ENCODE measurements around the gene CSPG4.
"Not testable (repeated sequence)": the region's sequence is repeated elsewhere in the genome, so short reads cannot be mapped to it uniquely, and the experiment has no call there.

CSPG4 gene

GRCh38 chr15:75704263-75704615 lies 8.4 kb downstream of the CSPG4 start:
- H3K9me3 Mint-ChIP-seq = no peaks in the 10 kb centered on the region
- ATAC-seq = no peak
- no peaks in the 10 kb centered on the region for H3K36me3 Mint-ChIP-seq
- H3K4me3 Mint-ChIP-seq = no peak overlapping the region
- no peak for DNase-seq (ENCODE audit: low spot score in 2 of 2)
- H3K4me1 Mint-ChIP-seq = peaks cover 11% of the 10 kb centered on the region
- H3K27ac Mint-ChIP-seq = no peak overlapping the region

- not testable (repeated sequence) for H3K27ac Mint-ChIP-seq; H3K4me3 Mint-ChIP-seq; H3K36me3 Mint-ChIP-seq; DNase-seq (ENCODE audit: low spot score in 2 of 2); H3K9me3 Mint-ChIP-seq
- ATAC-seq = peak; percentile 62
- H3K4me1 Mint-ChIP-seq = peaks cover 16% of the 10 kb centered on the region
Measured at GRCh38 chr15:75703440-75704262, 9.0 kb downstream of the CSPG4 start.

- Mint-ChIP-seq H3K4me1 (peaks cover 16% of the 10 kb centered on the region), H3K4me3 (no peak overlapping the region), H3K36me3 (no peaks in the 10 kb centered on the region), H3K27ac (no peak overlapping the region), H3K9me3 (no peaks in the 10 kb centered on the region)
- no peak for DNase-seq (ENCODE audit: low spot score in 2 of 2)
- no peak for ATAC-seq
Measured at GRCh38 chr15:75702436-75702835, 10.2 kb downstream of the CSPG4 start.

- not testable (repeated sequence) for H3K36me3 Mint-ChIP-seq; H3K4me3 Mint-ChIP-seq; ATAC-seq; DNase-seq (ENCODE audit: low spot score in 2 of 2); H3K9me3 Mint-ChIP-seq
- H3K27ac Mint-ChIP-seq = peak overlapping the region; percentile 72
- peaks cover 17% of the 10 kb centered on the region for H3K4me1 Mint-ChIP-seq
Measured at GRCh38 chr15:75701071-75702003, 11.3 kb downstream of the CSPG4 start.

- not testable (repeated sequence) for H3K9me3 Mint-ChIP-seq; DNase-seq (ENCODE audit: low spot score in 2 of 2); H3K36me3 Mint-ChIP-seq; H3K4me3 Mint-ChIP-seq
- peak; percentile 39 for ATAC-seq
- Mint-ChIP-seq H3K4me1 (peaks cover 28% of the 10 kb centered on the region), H3K27ac (peak overlapping the region; percentile 58)
Measured at GRCh38 chr15:75699961-75700874, 12.4 kb downstream of the CSPG4 start.

GRCh38 chr15:75699517-75699916 lies 13.1 kb downstream of the CSPG4 start:
- DNase-seq (ENCODE audit: low spot score in 2 of 2); H3K9me3 Mint-ChIP-seq; H3K4me3 Mint-ChIP-seq; H3K36me3 Mint-ChIP-seq; ATAC-seq: not testable (repeated sequence)
- peaks cover 35% of the 10 kb centered on the region for H3K4me1 Mint-ChIP-seq
- peak overlapping the region; percentile 58 for H3K27ac Mint-ChIP-seq

GRCh38 chr15:75697974-75698747 lies 14.5 kb downstream of the CSPG4 start:
- ATAC-seq; DNase-seq (ENCODE audit: low spot score in 2 of 2); H3K36me3 Mint-ChIP-seq; H3K9me3 Mint-ChIP-seq; H3K4me3 Mint-ChIP-seq; H3K27ac Mint-ChIP-seq: not testable (repeated sequence)
- peaks cover 35% of the 10 kb centered on the region for H3K4me1 Mint-ChIP-seq

GRCh38 chr15:75697523-75697922 lies 15.1 kb downstream of the CSPG4 start:
- peaks cover 35% of the 10 kb centered on the region for H3K4me1 Mint-ChIP-seq
- H3K27ac Mint-ChIP-seq = peak overlapping the region; percentile 40
- no peak overlapping the region for H3K4me3 Mint-ChIP-seq

GRCh38 chr15:75696854-75697259 lies 15.8 kb downstream of the CSPG4 start:
- no peaks in the 10 kb centered on the region for H3K9me3 Mint-ChIP-seq
- ATAC-seq (no peak), DNase-seq (ENCODE audit: low spot score in 2 of 2) (no peak)
- H3K4me1 Mint-ChIP-seq = peaks cover 31% of the 10 kb centered on the region
- peaks cover 9% of the 10 kb centered on the region for H3K36me3 Mint-ChIP-seq
- peak overlapping the region; percentile 40 for H3K27ac Mint-ChIP-seq
- H3K4me3 Mint-ChIP-seq = no peak overlapping the region

More at GRCh38 chr15:75697523-75697922, 15.1 kb downstream of the CSPG4 start:
- DNase-seq (ENCODE audit: low spot score in 2 of 2) = no peak
- H3K36me3 Mint-ChIP-seq = peaks cover 9% of the 10 kb centered on the region
- no peaks in the 10 kb centered on the region for H3K9me3 Mint-ChIP-seq
- no peak for ATAC-seq

- DNase-seq (ENCODE audit: low spot score in 2 of 2) = no peak
- H3K9me3 Mint-ChIP-seq = no peaks in the 10 kb centered on the region
- peaks cover 29% of the 10 kb centered on the region for H3K4me1 Mint-ChIP-seq
- ATAC-seq = no peak
- H3K36me3 Mint-ChIP-seq = peaks cover 9% of the 10 kb centered on the region
- no peak overlapping the region for H3K27ac Mint-ChIP-seq
- H3K4me3 Mint-ChIP-seq = no peak overlapping the region
Measured at GRCh38 chr15:75696311-75696720, 16.3 kb downstream of the CSPG4 start.

GRCh38 chr15:75695634-75696310 lies 16.9 kb downstream of the CSPG4 start:
- H3K4me1 Mint-ChIP-seq = peaks cover 29% of the 10 kb centered on the region
- no peak overlapping the region for H3K4me3 Mint-ChIP-seq
- H3K9me3 Mint-ChIP-seq = no peaks in the 10 kb centered on the region
- no peak for DNase-seq (ENCODE audit: low spot score in 2 of 2)
- ATAC-seq = no peak
- peaks cover 9% of the 10 kb centered on the region for H3K36me3 Mint-ChIP-seq
- peak overlapping the region; percentile 58 for H3K27ac Mint-ChIP-seq

GRCh38 chr15:75695220-75695619 lies 17.4 kb downstream of the CSPG4 start:
- Mint-ChIP-seq H3K36me3 (peaks cover 9% of the 10 kb centered on the region), H3K27ac (peak overlapping the region; percentile 58), H3K4me1 (peaks cover 29% of the 10 kb centered on the region), H3K9me3 (no peaks in the 10 kb centered on the region), H3K4me3 (no peak overlapping the region)
- ATAC-seq (no peak), DNase-seq (ENCODE audit: low spot score in 2 of 2) (no peak)

- H3K9me3 Mint-ChIP-seq = no peaks in the 10 kb centered on the region
- H3K4me3 Mint-ChIP-seq = no peak overlapping the region
- ATAC-seq = no peak
Measured at GRCh38 chr15:75694241-75695182, 18.1 kb downstream of the CSPG4 start.

More at GRCh38 chr15:75694241-75695182, 18.1 kb downstream of the CSPG4 start:
- no peak for DNase-seq (ENCODE audit: low spot score in 2 of 2)
- peaks cover 27% of the 10 kb centered on the region for H3K4me1 Mint-ChIP-seq
- peak overlapping the region; percentile 58 for H3K27ac Mint-ChIP-seq
- peaks cover 9% of the 10 kb centered on the region for H3K36me3 Mint-ChIP-seq
